K562 (cell line): ENCODE results near the gene SULT1E1.

Source experiments
- HNRNPH1 ChIP-seq: fragments of 200-400 bp; formaldehyde crosslinking; optimal IDR thresholded peaks from 2 replicates; pipeline ENCODE3; 2017; ENCODE audit warnings: low read depth, mild to moderate bottlenecking, low read length, moderate library complexity
- HNRNPLL ChIP-seq: fragments of 200-400 bp; formaldehyde crosslinking; IDR thresholded peaks from 2 replicates; pipeline ENCODE4 v1.6.1; 2017; ENCODE audit warnings: low read length, low read depth, mild to moderate bottlenecking; ENCODE audit not compliant: poor library complexity, severe bottlenecking
- NFIC ChIP-seq: fragments of 450-650 bp; IDR thresholded peaks from 2 replicates; pipeline ENCODE4 v1.6.1; 2017; ENCODE audit warnings: mild to moderate bottlenecking, inconsistent platforms
- NRF1 ChIP-seq, 2 experiments: fragments of 450-650 bp; IDR thresholded peaks in 1 of 2; conservative IDR thresholded peaks in 1 of 2; 2 replicates each; pipeline ENCODE4 v1.6.1; 2014; ENCODE audit warnings: mild to moderate bottlenecking in 2 of 2
- TF ChIP-seq, protein P1 (sequence below): fragments of 450-650 bp; IDR thresholded peaks from 2 replicates; pipeline ENCODE4 v1.6.1; 2016; ENCODE audit warnings: low read depth, mild to moderate bottlenecking, moderate library complexity
- TF ChIP-seq, protein P2 (sequence below), 3 experiments: IDR thresholded peaks in 2 of 3; conservative IDR thresholded peaks in 1 of 3; 2 replicates each; pipeline ENCODE4 v1.5.1; 2011 to 2012; ENCODE audit warnings: low read length in 3 of 3, mild to moderate bottlenecking in 3 of 3, control low read depth in 2 of 3, improper control_type of control experiment in 1 of 3, inconsistent platforms in 1 of 3, low read depth in 1 of 3, mixed read lengths in 1 of 3, moderate library complexity in 1 of 3; ENCODE audit not compliant: insufficient read depth in 2 of 3
- TF ChIP-seq, protein P3 (sequence below): sonication (generic); formaldehyde crosslinking; IDR thresholded peaks from 2 replicates; pipeline ENCODE4 v1.9.0; 2022; ENCODE audit warnings: mild to moderate bottlenecking, missing genetic modification reagents

DNA sequence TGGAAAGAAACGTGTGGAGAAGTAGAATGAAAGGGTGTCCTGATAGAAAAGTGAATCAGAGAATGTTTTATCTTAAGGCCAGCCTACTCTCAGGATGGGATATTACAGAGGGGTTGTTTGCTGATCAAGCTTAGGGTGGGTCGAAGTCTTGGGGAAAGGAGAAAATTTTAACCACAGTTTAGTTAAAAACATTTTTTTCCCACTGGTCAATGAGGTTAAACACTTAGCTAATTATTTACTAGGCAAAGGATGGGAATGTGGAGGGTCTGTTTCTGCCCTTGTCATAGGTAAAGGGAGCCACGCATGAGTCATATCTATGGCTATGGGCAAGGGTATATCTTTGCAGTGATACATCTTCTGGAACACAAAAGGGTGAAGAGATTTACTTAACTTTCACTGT, 16.1 kb upstream of the SULT1E1 start:
- TF ChIP-seq, protein P1, sequence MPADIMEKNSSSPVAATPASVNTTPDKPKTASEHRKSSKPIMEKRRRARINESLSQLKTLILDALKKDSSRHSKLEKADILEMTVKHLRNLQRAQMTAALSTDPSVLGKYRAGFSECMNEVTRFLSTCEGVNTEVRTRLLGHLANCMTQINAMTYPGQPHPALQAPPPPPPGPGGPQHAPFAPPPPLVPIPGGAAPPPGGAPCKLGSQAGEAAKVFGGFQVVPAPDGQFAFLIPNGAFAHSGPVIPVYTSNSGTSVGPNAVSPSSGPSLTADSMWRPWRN: no peak
- TF ChIP-seq NFIC: no peak
- TF ChIP-seq, protein P2, sequence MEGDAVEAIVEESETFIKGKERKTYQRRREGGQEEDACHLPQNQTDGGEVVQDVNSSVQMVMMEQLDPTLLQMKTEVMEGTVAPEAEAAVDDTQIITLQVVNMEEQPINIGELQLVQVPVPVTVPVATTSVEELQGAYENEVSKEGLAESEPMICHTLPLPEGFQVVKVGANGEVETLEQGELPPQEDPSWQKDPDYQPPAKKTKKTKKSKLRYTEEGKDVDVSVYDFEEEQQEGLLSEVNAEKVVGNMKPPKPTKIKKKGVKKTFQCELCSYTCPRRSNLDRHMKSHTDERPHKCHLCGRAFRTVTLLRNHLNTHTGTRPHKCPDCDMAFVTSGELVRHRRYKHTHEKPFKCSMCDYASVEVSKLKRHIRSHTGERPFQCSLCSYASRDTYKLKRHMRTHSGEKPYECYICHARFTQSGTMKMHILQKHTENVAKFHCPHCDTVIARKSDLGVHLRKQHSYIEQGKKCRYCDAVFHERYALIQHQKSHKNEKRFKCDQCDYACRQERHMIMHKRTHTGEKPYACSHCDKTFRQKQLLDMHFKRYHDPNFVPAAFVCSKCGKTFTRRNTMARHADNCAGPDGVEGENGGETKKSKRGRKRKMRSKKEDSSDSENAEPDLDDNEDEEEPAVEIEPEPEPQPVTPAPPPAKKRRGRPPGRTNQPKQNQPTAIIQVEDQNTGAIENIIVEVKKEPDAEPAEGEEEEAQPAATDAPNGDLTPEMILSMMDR (IDR thresholded peaks at IDR 0.05 in 2 of 3, conservative IDR thresholded peaks at IDR 0.05 in 1 of 3; ENCODE audit: insufficient read depth in 2 of 3, low read depth in 1 of 3, low read length in 3 of 3): no peak
- no peak for TF ChIP-seq HNRNPH1
- TF ChIP-seq, protein P3, sequence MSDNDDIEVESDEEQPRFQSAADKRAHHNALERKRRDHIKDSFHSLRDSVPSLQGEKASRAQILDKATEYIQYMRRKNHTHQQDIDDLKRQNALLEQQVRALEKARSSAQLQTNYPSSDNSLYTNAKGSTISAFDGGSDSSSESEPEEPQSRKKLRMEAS (CRISPR knock-in tag): no peak
- no peak for TF ChIP-seq NRF1 (conservative IDR thresholded peaks at IDR 0.05 in 1 of 2, IDR thresholded peaks at IDR 0.05 in 1 of 2)
- TF ChIP-seq HNRNPLL: no peak
